ENCODE results near the gene PIGL.
"Not testable (repeated sequence)": the region's sequence is repeated elsewhere in the genome, so short reads cannot be mapped to it uniquely, and the experiment has no call there.

PIGL gene

DNA sequence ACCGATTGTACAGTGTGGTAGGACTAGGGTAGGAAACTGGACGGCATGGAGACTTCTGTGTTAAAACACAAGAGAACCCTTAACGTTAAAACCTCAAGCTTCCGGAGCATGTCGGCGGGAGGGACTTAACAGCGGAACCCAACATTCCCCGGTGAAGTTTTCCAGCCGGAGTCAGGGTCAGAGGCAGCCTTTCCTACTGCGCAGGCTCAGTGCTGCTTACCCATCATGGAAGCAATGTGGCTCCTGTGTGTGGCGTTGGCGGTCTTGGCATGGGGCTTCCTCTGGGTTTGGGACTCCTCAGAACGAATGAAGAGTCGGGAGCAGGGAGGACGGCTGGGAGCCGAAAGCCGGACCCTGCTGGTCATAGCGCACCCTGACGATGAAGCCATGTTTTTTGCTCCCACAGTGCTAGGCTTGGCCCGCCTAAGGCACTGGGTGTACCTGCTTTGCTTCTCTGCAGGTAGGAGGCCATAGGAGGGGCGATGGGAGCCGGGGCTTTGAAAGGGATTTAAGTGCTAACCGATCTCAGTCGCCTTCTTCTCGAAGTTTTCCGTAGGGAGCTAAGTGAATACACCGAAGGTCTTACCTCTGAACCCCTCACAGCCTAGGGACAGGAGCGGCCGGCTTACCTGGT is at the start of gene PIGL:
PIGL (plus strand) TSS at position 209 of the 634 bp plus-strand sequence; CDS start at position 226, 17 bp downstream.
- peak; percentile 85 for DNase-seq

GRCh38 chr17:16171613-16172012 is 45.4 kb upstream of the PIGL start:
- no peak for DNase-seq

DNA sequence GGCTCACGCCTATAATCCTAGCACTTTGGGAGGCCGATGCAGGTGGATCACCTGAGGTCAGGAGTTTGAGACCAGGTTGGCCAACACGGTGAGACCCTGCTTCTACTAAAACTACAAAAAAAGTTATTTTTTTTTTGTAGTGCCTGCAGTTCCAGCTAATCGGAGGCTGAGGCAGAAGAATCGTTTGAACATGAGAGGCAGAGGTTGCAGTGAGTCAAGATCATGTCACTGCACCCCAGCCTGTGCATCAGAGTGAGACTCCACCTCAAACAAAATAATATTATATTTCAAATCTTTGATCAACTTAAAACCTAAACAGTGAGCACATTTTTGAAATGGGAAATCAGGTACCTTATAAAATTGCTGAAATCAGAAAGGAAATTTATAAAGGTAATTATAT is 38.2 kb upstream of the PIGL start:
- DNase-seq, result no peak

DNA sequence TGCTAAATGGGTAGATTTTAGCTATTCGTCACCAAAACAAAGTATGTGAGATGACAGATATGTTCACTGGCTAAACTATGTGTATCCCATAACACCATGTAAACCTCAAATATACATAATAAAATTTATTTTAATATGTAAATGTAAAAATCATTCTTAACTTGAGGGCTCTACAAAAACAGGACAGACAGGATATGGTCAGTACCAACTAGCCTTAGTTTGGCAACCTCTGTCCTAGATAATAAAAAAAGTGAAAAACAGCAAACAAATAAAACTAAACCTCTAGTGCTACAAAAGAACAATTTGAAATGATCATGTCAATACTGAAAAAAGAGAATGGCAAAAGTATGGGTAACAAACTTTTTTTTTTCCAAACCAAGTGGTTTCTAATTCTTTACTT is 35.4 kb upstream of the PIGL start:
- no peak for DNase-seq

GRCh38 chr17:16187642-16188041 is 29.4 kb upstream of the PIGL start:
- no peak for DNase-seq

- no peak for DNase-seq
Measured at GRCh38 chr17:16189791-16190348, 27.1 kb upstream of the PIGL start.

- no peak for DNase-seq
Measured at GRCh38 chr17:16190703-16191360, 26.2 kb upstream of the PIGL start.

GRCh38 chr17:16191604-16192003 is 25.4 kb upstream of the PIGL start:
- no peak for DNase-seq

DNA sequence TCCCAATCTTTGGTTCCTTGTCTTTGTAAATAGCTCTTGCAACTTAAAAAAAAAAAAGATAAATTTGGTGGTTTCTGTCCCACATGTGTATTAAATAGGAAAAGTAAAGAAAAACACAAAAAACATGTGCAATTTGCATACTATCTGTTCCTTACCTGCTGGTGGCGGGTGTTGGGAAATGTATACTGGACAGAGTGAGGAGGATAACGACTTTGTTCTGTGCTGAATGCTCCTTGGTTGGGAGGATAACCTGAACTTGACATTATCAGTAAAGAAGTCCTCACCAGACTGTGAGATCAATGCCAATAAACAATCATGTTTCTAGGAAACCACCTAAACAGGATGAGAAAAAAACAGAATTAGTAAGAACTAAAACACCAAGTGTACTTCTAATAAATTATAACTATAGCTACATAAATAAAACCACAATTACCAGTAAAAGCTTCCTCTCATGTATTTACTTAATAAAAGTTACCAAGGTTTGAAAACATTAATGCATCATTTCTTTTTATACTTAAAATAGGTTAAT is 22.6 kb upstream of the PIGL start:
- DNase-seq, result not testable (repeated sequence)

DNA sequence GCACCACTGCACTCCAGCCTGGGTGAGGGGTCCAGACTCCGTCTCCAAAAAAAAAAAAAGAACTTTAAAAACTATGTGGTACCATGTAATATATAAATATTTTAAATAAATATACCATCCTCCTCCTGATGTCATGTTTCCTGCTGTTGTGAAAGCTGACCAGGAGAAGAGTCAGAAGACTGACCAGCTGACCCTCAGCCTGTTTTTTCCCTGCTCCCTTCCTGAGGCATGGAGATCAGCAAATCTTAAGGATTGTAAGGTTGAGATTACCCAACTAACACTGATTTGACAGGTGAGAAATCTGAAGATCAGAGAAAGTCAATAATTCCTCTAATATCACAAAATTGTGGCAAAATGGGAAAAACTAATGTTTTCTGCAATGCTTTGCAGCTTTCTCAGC is 19.7 kb upstream of the PIGL start:
- no peak for DNase-seq

DNA sequence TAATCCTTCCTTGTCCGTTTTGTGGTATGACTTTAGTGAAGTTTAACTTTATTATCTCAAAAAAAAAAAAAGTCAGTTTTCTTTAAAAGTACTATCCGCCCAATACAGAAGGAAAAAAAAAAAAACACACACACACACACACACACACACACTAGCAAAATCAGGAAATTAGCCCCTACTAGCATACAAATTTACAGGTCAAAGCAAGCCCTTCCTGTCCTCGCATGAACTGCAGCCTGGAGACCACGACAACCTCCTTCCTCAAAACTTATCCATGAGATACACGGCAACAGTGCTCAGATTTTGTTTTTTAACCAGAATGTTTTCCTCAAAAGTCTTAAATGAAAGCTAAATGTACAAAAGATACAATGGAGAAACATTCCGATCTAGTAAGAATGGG is 17.9 kb upstream of the PIGL start:
- DNase-seq, result no peak

GRCh38 chr17:16201693-16202131 is 15.3 kb upstream of the PIGL start:
- DNase-seq, result not testable (repeated sequence)

GRCh38 chr17:16202554-16203500 is 14.2 kb upstream of the PIGL start:
- not testable (repeated sequence) for DNase-seq

DNA sequence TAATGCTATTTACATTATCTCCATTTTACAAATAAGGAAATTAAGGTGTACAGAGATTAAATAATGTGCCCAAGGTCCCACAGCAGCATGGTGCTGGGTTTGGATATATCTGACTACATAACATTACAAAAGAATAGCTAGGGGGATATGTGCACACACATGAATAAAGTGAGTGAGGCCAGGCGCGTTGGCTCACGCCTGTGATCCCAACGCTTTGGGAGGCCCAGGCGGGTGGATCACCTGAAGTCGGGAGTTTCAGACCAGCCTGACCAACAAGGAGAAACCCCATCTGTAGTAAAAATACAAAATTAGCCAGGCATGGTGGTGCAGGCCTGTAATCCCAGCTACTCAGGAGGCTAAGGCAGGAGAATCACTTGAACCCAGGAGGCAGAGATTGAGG is 12.2 kb upstream of the PIGL start:
- DNase-seq, result not testable (repeated sequence)

DNA sequence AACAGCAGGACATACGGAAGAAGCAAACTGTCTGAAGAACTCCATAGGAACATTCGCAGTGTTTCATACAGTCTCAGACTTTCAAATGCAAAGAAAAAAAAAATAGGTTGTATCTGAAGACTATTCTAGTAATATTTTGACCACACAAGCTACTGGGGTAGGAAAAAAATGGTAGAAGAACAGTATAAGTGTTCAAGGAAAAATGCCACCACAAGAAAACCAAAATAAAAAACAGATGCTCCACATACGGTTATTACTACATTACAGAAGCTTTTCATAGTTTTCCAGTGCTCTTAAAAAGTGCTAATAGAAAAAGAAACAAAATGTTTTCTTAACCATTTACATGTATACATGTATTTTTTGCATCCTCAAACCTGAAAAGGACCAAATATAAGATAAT is 5.4 kb upstream of the PIGL start:
- no peak for DNase-seq

GRCh38 chr17:16212793-16213192 is 4.2 kb upstream of the PIGL start:
- DNase-seq, result no peak

DNA sequence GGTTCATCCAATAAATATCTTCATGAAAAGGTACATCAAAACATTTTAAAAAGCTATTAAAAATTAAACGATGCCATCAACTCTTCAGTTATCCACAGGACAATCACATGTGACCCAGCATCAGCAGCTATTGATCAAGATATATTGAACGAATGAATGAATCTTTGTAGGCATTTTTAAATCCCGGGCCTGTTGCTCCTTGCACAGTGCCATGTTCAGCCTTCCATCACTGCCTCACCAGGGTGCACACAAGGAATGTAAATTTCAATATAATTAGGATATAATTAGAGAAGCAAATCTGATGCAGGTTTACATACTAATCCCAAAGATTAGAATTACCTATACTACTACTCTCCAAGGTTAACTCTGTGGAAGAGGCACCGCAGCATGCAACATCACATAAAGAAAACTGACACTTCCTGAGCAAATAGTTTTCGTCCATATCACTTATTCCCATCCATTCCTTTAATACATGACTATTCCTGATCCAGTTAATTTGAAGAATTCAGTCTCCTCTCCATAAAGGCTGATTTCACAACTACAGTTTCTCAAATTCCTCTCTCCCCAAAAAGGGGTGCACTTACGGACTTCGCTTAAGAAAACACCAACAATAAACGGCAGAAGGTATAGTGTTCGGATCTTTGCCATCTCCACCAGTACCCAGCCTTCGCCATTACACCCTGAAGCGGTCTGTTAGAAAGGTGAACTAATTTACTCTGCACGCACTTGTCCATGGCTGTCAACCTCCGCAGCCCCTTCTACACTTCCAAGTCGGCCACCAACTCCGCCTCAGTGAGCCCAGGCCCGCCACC is 2.6 kb upstream of the PIGL start:
- DNase-seq, result no peak

- peak; percentile 15 for DNase-seq
Measured at GRCh38 chr17:16215002-16215272, 2.1 kb upstream of the PIGL start.

DNA sequence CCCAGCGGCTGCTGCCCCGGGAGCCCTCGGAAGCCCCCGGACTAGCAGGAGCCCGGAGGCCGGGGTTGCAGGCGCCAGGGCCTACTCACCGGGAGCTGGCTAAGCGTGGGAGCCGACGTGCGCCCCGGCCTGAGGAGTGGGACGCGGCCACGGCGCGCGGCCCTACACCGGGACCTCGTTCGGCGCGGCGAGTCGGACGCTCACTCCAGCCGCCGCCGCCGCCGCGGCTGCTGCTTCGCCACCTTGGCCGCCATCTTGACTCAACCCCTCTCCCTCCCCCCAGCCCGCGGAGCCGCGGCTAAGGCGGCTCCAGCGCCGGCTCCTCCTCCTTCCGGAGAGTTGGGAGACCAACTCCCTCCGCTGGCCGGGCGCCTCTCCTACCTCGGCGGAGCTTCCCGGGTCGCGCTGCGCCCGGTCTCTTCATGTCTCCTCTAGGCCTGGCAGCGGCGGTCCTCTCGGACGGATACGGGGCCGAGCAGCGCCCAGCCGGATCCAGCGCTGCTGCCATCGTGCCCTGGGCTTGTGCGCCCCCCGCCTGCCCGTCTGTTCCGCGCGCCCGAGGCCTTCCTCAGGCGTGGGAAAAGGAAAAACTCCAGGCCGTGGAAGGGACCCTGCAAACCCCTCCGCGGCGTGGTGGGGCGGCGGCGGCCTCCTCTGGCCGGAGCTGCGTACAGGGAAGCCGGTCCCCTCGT is 1.6 kb upstream of the PIGL start, which contains the start of gene NCOR1:
NCOR1 (minus strand) TSS at position 262 of the 692 bp plus-strand sequence. CDS start 20,965 bp downstream, outside the sequence.
- DNase-seq, result peak; percentile 79

- DNase-seq, result no peak
Measured at GRCh38 chr17:16215965-16216316, 1.1 kb upstream of the PIGL start.

GRCh38 chr17:16216341-16217001 is 539 bp upstream of the PIGL start:
- DNase-seq, result not testable (repeated sequence)

All from activated T-cell treated with anti-CD3 and anti-CD28 coated beads for 4 hours (primary cell).